ENCODE results near the gene FOXE3.

DNA sequence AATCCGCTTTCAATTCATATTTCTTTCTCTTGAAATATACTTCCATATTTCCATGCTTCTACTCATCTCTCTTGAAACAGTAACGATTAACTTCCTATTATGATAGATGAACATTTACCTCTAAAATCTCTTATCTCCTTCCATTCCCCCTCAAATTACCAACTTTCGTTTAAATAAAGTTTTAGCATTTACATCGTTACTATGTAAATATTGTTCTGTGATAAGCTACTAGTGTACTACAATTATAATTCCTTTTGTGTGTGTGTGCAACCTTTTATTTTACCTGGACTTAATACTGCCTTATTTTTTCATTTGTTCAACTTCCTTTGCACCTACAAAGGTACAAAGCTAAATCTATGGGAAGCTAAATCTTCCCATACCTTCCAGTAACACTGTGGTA is 4.5 kb downstream of the FOXE3 start:
- TF ChIP-seq, protein P1, sequence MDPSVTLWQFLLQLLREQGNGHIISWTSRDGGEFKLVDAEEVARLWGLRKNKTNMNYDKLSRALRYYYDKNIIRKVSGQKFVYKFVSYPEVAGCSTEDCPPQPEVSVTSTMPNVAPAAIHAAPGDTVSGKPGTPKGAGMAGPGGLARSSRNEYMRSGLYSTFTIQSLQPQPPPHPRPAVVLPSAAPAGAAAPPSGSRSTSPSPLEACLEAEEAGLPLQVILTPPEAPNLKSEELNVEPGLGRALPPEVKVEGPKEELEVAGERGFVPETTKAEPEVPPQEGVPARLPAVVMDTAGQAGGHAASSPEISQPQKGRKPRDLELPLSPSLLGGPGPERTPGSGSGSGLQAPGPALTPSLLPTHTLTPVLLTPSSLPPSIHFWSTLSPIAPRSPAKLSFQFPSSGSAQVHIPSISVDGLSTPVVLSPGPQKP (CRISPR knock-in tag; IDR thresholded peaks at IDR 0.05) = no peak
- no peak for TF ChIP-seq L3MBTL2 (IDR thresholded peaks at IDR 0.05)
- TF ChIP-seq EP300 (IDR thresholded peaks at IDR 0.05; ENCODE audit: low read length) = no peak
- no peak for TF ChIP-seq MXI1 (IDR thresholded peaks at IDR 0.05; ENCODE audit: low read depth, low read length)
- TF ChIP-seq, protein P2, sequence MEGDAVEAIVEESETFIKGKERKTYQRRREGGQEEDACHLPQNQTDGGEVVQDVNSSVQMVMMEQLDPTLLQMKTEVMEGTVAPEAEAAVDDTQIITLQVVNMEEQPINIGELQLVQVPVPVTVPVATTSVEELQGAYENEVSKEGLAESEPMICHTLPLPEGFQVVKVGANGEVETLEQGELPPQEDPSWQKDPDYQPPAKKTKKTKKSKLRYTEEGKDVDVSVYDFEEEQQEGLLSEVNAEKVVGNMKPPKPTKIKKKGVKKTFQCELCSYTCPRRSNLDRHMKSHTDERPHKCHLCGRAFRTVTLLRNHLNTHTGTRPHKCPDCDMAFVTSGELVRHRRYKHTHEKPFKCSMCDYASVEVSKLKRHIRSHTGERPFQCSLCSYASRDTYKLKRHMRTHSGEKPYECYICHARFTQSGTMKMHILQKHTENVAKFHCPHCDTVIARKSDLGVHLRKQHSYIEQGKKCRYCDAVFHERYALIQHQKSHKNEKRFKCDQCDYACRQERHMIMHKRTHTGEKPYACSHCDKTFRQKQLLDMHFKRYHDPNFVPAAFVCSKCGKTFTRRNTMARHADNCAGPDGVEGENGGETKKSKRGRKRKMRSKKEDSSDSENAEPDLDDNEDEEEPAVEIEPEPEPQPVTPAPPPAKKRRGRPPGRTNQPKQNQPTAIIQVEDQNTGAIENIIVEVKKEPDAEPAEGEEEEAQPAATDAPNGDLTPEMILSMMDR (IDR thresholded peaks at IDR 0.05 in 2 of 3, conservative IDR thresholded peaks at IDR 0.05 in 1 of 3; ENCODE audit: insufficient read depth in 2 of 3, low read depth in 1 of 3, low read length in 3 of 3) = no peak
- TF ChIP-seq CHD2 (IDR thresholded peaks at IDR 0.05; ENCODE audit: low read depth, low read length) = no peak
- TF ChIP-seq CBFB (CRISPR knock-in tag; IDR thresholded peaks at IDR 0.05) = no peak
- TF ChIP-seq FOXA1 (IDR thresholded peaks at IDR 0.05; ENCODE audit: borderline replicate concordance) = no peak
- TF ChIP-seq, protein P3, sequence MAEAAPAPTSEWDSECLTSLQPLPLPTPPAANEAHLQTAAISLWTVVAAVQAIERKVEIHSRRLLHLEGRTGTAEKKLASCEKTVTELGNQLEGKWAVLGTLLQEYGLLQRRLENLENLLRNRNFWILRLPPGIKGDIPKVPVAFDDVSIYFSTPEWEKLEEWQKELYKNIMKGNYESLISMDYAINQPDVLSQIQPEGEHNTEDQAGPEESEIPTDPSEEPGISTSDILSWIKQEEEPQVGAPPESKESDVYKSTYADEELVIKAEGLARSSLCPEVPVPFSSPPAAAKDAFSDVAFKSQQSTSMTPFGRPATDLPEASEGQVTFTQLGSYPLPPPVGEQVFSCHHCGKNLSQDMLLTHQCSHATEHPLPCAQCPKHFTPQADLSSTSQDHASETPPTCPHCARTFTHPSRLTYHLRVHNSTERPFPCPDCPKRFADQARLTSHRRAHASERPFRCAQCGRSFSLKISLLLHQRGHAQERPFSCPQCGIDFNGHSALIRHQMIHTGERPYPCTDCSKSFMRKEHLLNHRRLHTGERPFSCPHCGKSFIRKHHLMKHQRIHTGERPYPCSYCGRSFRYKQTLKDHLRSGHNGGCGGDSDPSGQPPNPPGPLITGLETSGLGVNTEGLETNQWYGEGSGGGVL (CRISPR knock-in tag; IDR thresholded peaks at IDR 0.05) = no peak
- no peak for TF ChIP-seq EGR1 (conservative IDR thresholded peaks at IDR 0.05)
- no peak for TF ChIP-seq RBFOX2 (IDR thresholded peaks at IDR 0.05; ENCODE audit: low read depth, low read length)
- TF ChIP-seq MYC (IDR thresholded peaks at IDR 0.05; ENCODE audit: low read depth, low read length) = no peak
- TF ChIP-seq MYC (CRISPR knock-in tag; IDR thresholded peaks at IDR 0.05; ENCODE audit: borderline replicate concordance, low read depth) = no peak
- TF ChIP-seq JUND (IDR thresholded peaks at IDR 0.05; ENCODE audit: borderline replicate concordance, low read depth, low read length) = no peak
- no peak for TF ChIP-seq JUND (tag; IDR thresholded peaks at IDR 0.05; ENCODE audit: borderline replicate concordance, low read depth, low read length)
- TF ChIP-seq, protein P4, sequence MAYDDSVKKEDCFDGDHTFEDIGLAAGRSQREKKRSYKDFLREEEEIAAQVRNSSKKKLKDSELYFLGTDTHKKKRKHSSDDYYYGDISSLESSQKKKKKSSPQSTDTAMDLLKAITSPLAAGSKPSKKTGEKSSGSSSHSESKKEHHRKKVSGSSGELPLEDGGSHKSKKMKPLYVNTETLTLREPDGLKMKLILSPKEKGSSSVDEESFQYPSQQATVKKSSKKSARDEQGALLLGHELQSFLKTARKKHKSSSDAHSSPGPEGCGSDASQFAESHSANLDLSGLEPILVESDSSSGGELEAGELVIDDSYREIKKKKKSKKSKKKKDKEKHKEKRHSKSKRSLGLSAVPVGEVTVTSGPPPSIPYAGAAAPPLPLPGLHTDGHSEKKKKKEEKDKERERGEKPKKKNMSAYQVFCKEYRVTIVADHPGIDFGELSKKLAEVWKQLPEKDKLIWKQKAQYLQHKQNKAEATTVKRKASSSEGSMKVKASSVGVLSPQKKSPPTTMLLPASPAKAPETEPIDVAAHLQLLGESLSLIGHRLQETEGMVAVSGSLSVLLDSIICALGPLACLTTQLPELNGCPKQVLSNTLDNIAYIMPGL (CRISPR knock-in tag; IDR thresholded peaks at IDR 0.05) = no peak

Measured in K562 (cell line).